GM12872 (cell line): ENCODE measurements around the gene FEZF2.

ENCODE experiments used
- CTCF ChIP-seq: IDR thresholded peaks from 3 replicates; pipeline ENCODE4 v1.5.1; 2011; ENCODE audit warnings: low read depth, mild to moderate bottlenecking, low read length, moderate library complexity; ENCODE audit not compliant: insufficient read depth

Gene FEZF2

GRCh38 chr3:62367763-62368195, 5.6 kb downstream of the FEZF2 start:
- no peak for TF ChIP-seq CTCF

GRCh38 chr3:62366126-62366484, 7.2 kb downstream of the FEZF2 start:
- no peak for TF ChIP-seq CTCF

GRCh38 chr3:62365391-62366125, 7.8 kb downstream of the FEZF2 start:
- no peak for TF ChIP-seq CTCF

- TF ChIP-seq CTCF = no peak
Observed at GRCh38 chr3:62364191-62364590, 9.2 kb downstream of the FEZF2 start.

DNA sequence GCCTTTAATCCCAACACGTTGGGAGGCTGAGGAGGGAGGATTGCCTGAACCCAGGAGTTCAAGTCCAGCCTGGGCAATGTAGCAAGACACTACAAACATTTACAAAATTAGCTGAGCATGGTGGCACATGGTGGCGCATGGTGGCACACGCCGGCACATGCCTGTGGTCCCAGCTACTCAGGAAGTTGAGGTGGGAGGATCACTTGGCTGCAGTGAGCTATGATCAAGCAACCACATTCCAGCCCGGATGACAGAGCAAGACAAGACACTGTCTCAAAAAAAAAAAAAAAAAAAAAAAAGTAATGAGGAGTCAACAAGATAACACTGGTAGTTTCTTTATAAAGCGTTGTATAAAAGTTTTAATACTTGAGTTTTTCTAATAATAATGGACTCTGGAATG, 10.1 kb downstream of the FEZF2 start:
- TF ChIP-seq CTCF = no peak

DNA sequence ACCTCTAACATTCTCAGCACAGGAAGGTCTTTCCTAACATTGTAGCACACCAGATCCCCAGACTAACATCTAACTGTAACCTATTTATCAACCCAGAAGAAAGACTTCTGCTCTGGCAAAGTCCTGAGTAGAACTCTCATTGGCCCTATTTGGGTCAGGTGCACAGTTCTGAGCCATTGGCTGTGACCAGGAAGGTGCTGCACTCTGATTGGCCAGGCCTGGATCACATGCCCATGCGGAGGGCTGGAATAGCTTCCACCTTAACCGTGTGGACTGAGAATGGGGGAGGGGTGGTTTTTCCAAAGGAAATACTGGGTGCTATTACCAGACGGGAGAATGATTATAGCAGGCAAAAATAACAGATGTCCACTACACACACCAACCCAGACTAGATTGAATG, 11.5 kb downstream of the FEZF2 start:
- no peak for TF ChIP-seq CTCF

DNA sequence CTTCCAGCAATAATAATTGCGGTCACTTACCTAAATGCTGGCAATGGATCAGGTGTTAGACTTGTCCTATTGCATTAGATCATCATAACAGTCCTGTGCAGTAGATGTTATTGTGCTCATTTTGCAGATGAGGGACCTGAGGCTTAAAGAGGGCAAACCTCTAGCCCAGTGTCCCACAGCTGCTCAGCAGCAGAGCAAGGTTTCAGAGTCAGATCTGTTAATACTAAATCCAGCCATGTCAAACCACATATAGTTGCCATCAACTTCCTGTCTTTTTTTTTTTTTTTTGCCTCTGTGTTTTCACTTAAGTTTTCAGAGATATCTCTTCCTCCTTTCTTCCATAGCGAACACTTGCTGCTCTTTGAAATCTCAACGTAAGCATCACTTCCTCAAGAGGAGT, 12.1 kb downstream of the FEZF2 start:
- TF ChIP-seq CTCF = no peak

- no peak for TF ChIP-seq CTCF
Observed at GRCh38 chr3:62359531-62359930, 13.8 kb downstream of the FEZF2 start.
